ENCODE measurements around the gene CUZD1. TPM values are rescaled to one million over a fixed set of nuclear protein-coding genes. Genes with fewer than 3 reads are reported as not detected.

CUZD1 gene
- total and polyA plus RNA-seq, 2 of the 4 experiments (the other 2 are of a cell fraction), result 0.36 to 0.67 TPM

GRCh38 chr10:122879339-122880273 is 33.9 kb upstream of the CUZD1 start, which contains the start of gene FAM24B (continued):
- no peak for TF ChIP-seq ELK1 (IDR thresholded peaks at IDR 0.05; ENCODE audit: borderline replicate concordance, low read depth, low read length)
